GM10266 (cell line): Measurements from ENCODE around the gene STK11.

Experiments used
- DNase-seq: peaks from one replicate; pipeline ENCODE4 v3.0.0; 2012; ENCODE audit errors: extremely low spot score
- CTCF ChIP-seq: IDR thresholded peaks from 2 replicates; pipeline ENCODE4 v1.5.1; 2012; ENCODE audit warnings: mild to moderate bottlenecking, low read depth; ENCODE audit not compliant: control insufficient read depth, insufficient read depth; ENCODE audit errors: missing control alignments

STK11 gene

GRCh38 chr19:1276628-1277022 lies 71.0 kb downstream of the STK11 start:
- TF ChIP-seq CTCF = no peak
- no peak for DNase-seq

GRCh38 chr19:1277061-1277460 lies 71.5 kb downstream of the STK11 start:
- TF ChIP-seq CTCF = no peak
- DNase-seq = no peak
